Measurements from ENCODE around the gene VAMP2.

Gene VAMP2, protein sequence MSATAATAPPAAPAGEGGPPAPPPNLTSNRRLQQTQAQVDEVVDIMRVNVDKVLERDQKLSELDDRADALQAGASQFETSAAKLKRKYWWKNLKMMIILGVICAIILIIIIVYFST

DNA sequence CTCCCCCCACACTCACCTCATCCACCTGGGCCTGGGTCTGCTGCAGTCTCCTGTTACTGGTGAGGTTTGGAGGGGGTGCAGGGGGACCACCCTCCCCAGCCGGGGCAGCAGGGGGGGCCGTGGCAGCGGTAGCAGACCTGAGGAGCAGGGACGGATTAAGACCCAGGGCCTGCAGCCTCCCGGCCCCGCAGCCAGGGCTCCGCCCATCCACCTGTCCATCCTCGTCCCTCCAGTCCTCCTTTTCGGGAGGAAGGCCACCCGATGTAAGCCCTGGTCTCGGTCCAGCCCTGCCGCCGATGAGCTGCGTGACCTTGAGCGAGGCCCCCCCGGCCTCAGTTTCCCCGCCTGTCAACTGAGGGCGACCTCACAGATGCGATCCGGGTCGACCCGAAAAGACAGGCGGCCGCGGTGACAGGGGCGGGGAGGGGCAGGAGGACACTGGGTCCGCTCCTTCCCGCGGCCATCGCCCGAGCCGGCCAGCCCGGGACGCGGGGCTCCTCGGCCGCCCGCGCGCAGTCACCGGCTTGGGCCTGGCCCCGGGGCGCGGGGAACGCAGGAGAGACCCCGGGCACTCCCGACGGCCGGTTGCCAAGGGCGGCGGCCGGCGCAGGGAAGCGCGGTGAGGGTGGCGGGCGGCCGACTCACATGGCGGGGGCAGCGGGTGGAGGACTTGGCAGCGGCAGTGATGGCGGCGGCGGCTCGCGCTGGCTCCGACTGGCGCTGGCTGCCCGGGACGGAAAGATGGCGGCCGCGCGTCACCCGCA, at the start of gene VAMP2:
TSS of gene VAMP2 (minus strand) at position 716 of the 764 bp plus-strand sequence. CDS start at position 647, 69 bp downstream.
- H3K27ac Mint-ChIP-seq = peak within 1 kb of the TSS; percentile 99
- H3K27me3 Mint-ChIP-seq = no peaks in the 10 kb centered on the region
- H3K4me1 Mint-ChIP-seq = peaks cover 63% of the 10 kb centered on the region
- peak within 1 kb of the TSS; percentile 99 for H3K4me3 Mint-ChIP-seq
- ATAC-seq = peak; percentile 84
- H3K9me3 Mint-ChIP-seq = no peaks in the 10 kb centered on the region
- peaks cover 24% of the 10 kb centered on the region for H3K36me3 Mint-ChIP-seq

DNA sequence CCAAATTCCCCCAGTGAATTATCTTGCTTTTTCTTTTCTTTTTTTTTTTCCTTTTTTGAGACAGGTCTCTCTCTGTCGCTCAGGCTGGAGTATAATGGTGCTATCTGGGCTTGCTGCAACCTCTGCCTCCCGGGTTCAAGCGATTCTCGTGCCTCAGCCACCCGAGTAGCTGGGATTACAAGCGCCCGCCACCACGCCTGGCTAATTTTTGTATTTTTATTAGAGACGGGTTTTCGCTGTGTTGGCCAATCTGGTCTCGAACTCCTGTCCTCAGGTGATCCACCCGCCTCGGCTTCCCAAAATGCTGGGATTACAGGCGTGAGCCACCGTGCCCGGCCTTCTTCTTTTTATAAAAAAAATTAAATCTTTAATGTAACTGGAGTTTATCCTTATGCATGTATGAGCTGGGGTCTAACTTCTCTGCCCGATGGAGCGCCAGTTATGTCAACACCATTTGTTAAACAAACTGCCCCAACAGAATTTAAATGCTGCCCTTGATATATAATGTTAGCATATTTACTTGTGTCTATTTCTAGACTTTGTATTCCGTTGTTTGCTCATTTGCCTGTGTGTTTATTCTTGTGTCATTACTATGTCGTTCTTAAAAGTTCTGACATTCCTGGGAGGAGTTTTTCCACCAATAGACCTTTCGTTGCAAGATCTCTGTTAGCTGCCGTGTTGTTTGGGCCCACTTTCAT, 48.2 kb upstream of the VAMP2 start:
- Mint-ChIP-seq H3K36me3 (no peaks in the 10 kb centered on the region), H3K9me3 (no peaks in the 10 kb centered on the region)
- peak; percentile 57 for ATAC-seq

DNA sequence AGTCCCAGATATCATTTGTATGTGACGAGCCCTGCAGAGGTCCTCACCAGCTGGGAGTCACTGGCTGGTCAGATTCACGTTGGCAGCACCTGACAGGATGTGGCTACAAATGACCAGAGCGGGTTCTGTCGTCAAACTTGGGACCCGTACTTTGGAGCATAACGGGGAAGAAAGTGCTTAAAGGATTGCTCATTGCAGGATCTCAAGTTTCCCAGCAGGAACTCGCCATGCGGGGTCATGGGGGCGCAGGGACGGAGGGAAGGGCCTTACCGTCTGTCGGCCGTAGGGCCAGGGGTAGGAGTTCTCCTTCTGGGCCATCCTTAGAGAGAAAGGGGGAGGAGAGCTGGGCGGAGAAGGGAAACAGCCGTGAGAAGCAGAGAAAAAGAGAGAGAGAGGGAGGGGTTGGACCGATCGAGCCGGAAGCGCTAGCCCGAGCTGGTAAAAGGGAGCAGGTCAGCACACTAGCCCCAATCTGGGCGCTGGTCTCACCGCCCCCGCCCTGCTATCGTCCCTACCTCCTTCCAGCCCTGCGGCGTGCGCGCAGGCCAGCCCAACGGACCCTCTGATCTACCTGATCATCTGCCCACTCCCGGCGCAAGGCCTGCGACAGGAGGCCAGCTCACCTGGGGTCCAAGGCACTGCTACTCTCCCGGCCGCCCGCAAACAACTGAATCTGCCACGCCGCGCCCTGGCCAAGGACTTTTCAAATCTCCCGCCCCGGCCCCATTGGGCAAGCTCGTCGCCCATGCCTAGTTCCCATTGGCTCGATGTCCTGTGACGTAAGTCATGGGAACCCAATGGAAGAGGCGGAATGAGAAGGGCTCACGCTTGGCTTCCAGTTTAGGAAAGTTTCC, 47.4 kb upstream of the VAMP2 start, which contains the start of gene AURKB:
TSS of gene AURKB (minus strand) at position 669 of the 854 bp plus-strand sequence. CDS start at position 318, 351 bp downstream.
- Mint-ChIP-seq H3K9me3 (no peaks in the 10 kb centered on the region), H3K36me3 (no peaks in the 10 kb centered on the region), H3K27ac (peak within 1 kb of the TSS; percentile 93), H3K27me3 (no peaks in the 10 kb centered on the region), H3K4me1 (peaks cover 21% of the 10 kb centered on the region), H3K4me3 (peak within 1 kb of the TSS; percentile 93)
- ATAC-seq = peak; percentile 97

More for the DNA sequence above, 48.2 kb upstream of the VAMP2 start:
- Mint-ChIP-seq H3K4me3 (peak overlapping the region; percentile 93), H3K4me1 (peaks cover 21% of the 10 kb centered on the region), H3K27me3 (no peaks in the 10 kb centered on the region), H3K27ac (peak overlapping the region; percentile 93)

DNA sequence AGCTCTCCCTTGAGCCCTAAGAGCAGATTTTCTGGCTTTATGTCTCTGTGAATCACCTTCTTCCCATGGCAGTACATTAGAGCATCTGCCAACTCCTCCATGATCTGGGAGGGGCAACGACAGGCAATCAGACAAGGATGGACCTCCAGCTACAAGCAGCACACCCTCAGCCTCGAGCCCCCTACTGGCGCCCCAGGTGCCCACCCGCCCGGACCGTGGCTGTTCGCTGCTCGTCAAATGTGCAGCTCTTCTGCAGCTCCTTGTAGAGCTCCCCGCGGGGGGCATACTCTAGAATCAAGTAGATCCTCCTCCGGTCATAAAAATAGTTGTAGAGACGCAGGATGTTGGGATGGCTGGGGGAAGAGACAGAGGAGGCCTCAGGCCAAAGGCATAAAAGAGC, 43.8 kb upstream of the VAMP2 start:
- H3K36me3 Mint-ChIP-seq = no peaks in the 10 kb centered on the region
- H3K4me1 Mint-ChIP-seq = peaks cover 20% of the 10 kb centered on the region
- no peak overlapping the region for H3K27ac Mint-ChIP-seq
- ATAC-seq = no peak
- H3K27me3 Mint-ChIP-seq = no peaks in the 10 kb centered on the region
- H3K4me3 Mint-ChIP-seq = no peak overlapping the region
- H3K9me3 Mint-ChIP-seq = no peaks in the 10 kb centered on the region

DNA sequence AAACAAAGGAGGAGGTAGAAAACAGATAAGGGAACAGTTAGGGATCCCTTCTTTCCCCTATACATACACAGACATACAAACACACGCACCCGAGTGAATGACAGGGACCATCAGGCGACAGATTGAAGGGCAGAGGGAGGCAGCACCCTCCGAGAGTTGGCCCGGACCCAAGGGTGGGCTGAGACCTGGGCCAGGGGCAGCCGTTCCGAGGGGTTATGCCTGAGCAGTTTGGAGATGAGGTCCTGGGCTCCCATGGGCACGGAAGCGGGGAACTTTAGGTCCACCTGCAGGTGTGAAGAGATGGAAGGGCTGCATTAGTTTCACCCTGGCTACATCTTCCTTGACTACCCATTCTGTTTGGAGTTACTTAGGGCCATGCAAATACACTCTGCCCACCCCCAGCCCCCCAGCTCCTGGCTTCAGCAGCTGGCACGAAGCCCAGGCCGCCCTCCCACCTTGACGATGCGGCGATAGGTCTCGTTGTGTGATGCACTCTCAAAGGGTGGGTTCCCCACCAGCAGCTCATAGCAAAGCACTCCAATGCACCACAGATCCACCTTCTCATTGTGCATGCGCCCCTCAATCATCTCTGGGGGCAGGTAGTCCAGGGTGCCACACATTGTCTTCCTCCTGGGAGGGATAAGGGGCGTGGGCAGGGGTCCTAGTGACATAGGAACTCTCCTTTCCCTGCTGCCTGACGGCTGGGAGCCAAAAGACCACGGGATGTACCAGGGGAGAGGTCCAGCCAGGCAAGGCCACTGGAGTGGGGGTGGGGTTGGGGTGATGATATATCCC, 42.2 kb upstream of the VAMP2 start:
- no peak for ATAC-seq
- Mint-ChIP-seq H3K27ac (no peak overlapping the region), H3K27me3 (no peaks in the 10 kb centered on the region), H3K9me3 (no peaks in the 10 kb centered on the region), H3K4me3 (no peak overlapping the region), H3K4me1 (peaks cover 10% of the 10 kb centered on the region), H3K36me3 (no peaks in the 10 kb centered on the region)

DNA sequence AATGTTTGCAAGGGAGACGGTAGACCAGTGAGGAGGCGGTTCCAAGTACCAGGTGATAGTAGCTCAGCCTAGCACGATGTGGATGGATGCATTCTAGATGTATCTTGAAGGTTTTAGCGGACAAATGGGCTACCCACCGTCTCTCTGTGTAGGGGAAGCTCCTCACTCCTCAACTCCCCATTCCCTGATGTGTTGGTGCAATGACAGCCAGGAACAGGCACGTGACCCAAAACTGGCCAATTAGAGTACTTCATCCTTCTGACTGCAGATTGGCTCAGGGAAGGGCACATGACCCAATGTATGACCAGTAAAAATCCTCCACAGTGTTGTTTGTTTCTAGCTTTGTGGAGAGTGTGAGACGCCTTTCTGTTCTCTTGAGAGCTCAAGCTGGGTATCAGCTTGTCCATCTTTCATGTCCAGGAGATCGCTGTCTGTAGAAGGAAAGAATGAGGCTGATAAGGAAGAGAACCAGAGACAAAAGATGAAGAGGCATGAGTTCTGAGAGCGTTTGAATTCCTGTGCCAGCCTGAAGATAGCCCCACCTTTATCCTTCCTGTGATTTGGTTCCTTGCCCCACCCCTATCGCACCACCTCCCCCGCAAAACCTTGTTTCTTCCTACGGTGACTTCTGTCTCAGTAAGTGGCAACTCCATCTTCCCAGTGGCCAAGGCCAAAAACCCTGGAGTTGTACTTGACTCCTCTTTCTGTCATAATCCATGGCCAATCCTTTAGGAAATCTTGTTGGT, 29.5 kb upstream of the VAMP2 start:
- Mint-ChIP-seq H3K4me3 (no peak overlapping the region), H3K4me1 (peaks cover 20% of the 10 kb centered on the region), H3K36me3 (no peaks in the 10 kb centered on the region), H3K9me3 (no peaks in the 10 kb centered on the region), H3K27me3 (no peaks in the 10 kb centered on the region), H3K27ac (no peak overlapping the region)
- ATAC-seq = no peak

DNA sequence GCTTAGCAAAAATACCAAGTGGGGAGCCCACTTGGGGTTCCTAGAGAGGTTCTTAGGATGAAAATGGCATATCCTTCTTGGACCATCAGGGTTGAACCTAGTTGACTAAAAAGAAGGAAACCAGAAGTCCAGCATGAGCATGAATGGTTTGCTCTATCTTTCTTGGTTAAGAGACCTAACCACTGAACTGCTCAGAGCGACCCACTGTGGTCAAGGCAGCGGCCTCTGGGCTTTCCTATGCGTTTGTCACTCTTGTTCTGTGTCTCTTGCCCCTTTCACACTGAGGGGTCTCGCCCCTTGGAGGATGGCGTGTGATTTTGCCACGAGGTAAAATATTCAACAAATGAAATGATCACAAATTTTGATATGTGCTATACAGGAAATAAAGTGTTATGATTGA, 27.8 kb upstream of the VAMP2 start:
- H3K4me1 Mint-ChIP-seq = peaks cover 6% of the 10 kb centered on the region
- H3K4me3 Mint-ChIP-seq = no peak overlapping the region
- H3K27ac Mint-ChIP-seq = no peak overlapping the region
- no peaks in the 10 kb centered on the region for H3K27me3 Mint-ChIP-seq
- ATAC-seq = no peak
- H3K9me3 Mint-ChIP-seq = no peaks in the 10 kb centered on the region
- H3K36me3 Mint-ChIP-seq = no peaks in the 10 kb centered on the region

DNA sequence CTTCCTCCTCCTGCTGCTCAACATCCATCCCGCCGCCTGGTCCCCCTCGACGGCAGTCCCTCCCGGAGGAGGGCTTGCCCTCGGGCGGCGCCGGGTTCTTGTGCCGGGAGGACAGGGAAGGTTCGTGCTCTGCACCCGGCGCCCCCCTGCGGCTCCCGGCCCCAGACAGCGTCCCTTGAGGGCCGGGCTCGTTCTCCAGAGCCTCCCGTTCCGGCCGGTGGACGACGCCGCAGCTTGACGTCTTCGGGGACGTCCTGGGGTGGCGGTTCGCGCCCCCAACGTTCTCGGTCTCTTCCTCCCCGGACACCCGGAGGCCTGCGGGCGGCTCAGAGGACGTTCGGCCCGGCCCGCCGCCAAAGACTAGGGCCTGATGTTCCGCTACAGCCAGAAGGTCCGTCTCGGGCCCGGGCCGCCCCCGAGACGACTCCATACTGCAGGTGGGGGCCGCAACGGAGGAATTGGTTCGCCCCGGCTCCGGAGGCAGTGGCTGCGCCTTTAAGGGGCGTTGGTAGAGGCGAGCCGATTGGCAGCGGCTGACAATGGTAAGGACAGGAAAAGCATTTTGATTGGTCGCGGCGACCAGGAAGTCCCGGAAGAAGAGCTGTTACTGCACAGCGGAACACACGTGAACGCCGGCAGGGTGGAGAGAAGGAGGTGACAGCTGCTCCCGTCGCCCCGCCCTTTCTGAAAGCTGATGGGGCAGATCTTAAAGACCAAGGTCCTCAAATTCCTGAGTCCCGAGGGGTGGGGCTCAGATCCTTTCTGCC, 27.1 kb upstream of the VAMP2 start, which contains the start of gene BORCS6:
TSS of gene BORCS6 (minus strand) at position 470 of the 767 bp plus-strand sequence. CDS start at position 430, 40 bp downstream.
- no peaks in the 10 kb centered on the region for H3K36me3 Mint-ChIP-seq
- H3K27me3 Mint-ChIP-seq = no peaks in the 10 kb centered on the region
- no peak within 1 kb of the TSS for H3K27ac Mint-ChIP-seq
- H3K4me1 Mint-ChIP-seq = peaks cover 6% of the 10 kb centered on the region
- peak; percentile 87 for ATAC-seq
- H3K9me3 Mint-ChIP-seq = no peaks in the 10 kb centered on the region
- H3K4me3 Mint-ChIP-seq = no peak within 1 kb of the TSS

DNA sequence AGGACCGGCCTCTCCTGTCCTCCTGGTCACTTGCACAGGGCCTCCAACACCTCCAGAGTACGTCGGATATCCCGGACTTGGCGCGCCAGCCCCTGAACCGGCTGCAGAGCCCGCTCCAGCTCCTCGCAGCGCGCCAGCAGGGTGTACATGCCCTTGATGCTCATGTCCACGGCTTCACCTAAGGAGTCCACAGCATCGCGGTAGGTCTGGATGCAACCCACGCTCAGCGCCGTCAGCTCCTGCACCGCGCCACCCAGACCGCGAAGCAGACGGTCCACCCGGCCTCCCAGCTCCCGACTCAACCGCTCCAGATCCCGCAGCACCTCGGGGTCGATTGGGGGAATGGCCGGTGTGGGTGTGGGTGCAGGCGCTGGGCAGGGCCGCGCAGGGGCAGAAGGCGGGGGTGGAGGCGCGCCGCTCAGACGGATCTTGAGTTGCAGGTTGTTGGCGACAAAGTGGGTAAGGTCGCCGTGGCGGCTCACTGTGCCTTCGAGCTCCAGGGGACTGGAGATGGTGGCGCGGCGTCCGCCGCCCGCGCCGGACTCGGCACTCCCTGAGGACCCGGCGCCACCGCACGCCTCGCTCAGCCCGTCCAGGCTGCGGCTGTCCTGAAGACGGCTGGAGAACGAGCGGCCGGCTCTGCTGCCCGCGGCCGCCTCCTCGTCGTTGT, 26.4 kb upstream of the VAMP2 start:
- no peak overlapping the region for H3K4me3 Mint-ChIP-seq
- no peaks in the 10 kb centered on the region for H3K9me3 Mint-ChIP-seq
- H3K4me1 Mint-ChIP-seq = peaks cover 7% of the 10 kb centered on the region
- no peak for ATAC-seq
- no peaks in the 10 kb centered on the region for H3K36me3 Mint-ChIP-seq
- no peaks in the 10 kb centered on the region for H3K27me3 Mint-ChIP-seq
- H3K27ac Mint-ChIP-seq = no peak overlapping the region

DNA sequence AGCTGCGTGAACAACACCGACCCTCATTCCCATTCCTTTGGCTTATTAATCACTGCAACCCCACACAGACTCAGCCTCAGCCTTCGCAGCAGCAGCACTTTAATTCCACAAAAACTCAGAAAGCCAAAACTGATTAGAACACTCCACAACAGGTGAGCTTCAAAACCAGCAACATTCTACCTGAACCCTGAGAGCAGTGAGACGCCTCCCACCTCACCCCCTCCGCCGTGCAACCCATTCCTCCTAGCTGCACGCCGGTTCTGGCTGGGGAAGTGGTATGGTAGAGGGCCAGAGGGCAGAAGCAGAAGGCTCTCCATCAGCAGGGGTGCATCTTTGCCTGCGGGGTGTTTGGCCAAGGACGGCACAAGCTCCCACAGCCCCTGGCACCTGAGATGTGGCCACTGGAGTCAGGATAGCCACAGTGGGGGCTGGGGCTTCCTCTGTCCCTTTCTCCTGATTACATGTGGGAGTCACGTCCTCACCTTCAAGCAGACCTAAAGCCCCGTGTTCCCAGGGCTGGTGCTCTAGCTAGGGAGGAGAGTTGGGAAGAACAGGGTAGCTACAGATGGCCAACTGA, 25.6 kb upstream of the VAMP2 start:
- Mint-ChIP-seq H3K27ac (no peak overlapping the region), H3K4me1 (peaks cover 11% of the 10 kb centered on the region), H3K4me3 (no peak overlapping the region), H3K36me3 (no peaks in the 10 kb centered on the region), H3K9me3 (no peaks in the 10 kb centered on the region), H3K27me3 (no peaks in the 10 kb centered on the region)
- no peak for ATAC-seq

DNA sequence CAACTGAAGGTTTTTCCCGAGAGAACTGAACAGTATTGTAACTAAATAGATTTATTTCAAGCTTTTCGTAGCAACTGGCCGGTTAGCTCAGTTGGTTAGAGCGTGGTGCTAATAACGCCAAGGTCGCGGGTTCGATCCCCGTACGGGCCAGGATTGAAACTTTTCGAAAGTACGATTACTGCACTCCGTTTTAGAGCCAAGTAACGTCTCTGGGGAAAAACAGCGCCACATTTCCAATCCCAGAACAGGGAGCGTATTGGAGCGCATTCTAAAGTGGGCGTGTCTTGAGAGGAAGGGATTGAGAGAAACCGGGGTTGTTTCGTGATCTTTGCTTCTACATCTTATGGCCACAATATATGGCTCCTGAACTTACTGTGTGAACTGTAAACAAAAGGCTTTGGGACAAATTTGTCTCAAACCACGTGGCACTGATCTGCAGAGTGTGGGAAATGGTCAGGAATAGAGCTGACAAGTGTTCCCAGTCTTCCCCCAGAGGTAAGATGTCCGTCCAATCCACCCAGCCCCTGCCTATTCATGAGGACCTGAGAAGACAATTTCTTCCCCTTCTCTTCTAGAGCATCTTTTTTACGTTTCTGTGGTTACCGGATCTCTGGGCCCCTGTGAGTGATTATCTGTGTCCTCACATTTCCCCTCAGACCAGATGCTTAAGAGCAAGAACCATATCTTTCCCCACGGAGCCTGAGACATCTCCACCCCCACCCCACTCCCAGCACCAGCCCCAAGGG, 24.9 kb upstream of the VAMP2 start:
- Mint-ChIP-seq H3K4me1 (peaks cover 11% of the 10 kb centered on the region), H3K4me3 (no peak overlapping the region), H3K9me3 (no peaks in the 10 kb centered on the region), H3K36me3 (no peaks in the 10 kb centered on the region), H3K27me3 (no peaks in the 10 kb centered on the region), H3K27ac (no peak overlapping the region)
- peak; percentile 47 for ATAC-seq

Data from stimulated activated memory B cell treated with anti-CD40 and anti-IgM and Interleukin-4, amounts not matched to agents 10 μg/mL and 1 μg/mL and 100 μg/mL, for 72 hours (primary cell).